Activated CD8-positive, alpha-beta memory T cell treated with anti-CD3 and anti-CD28 coated beads, Interleukin-2, amount 10 ng/mL, durations not matched to agents 7 days and 5 days (primary cell): ENCODE results near the gene SSX7. TPM values are rescaled to one million over a fixed set of nuclear protein-coding genes. Genes with fewer than 3 reads are reported as not detected.

ENCODE experiments used
- total RNA-seq, 2 experiments: library from RNA; stranded (reverse); gene quantifications; one replicate each; pipeline ENCODE4 v1.2.3, GENCODE V29; 2021

Gene SSX7
- total RNA-seq, 2 experiments from 2014 or later = not detected

Other genes with a start within 250 kb of the SSX7 start
- not detected for gene XAGE1A, start 159.1 kb downstream of the SSX7 start, total RNA-seq
- gene XAGE1B, start 137.8 kb downstream of the SSX7 start, total RNA-seq = not detected
- gene SSX2, start 52.3 kb upstream of the SSX7 start, total RNA-seq = not detected
- gene SSX2B, start 96.4 kb upstream of the SSX7 start, total RNA-seq = not detected
- not detected for gene SPANXN5, start 142.5 kb upstream of the SSX7 start, total RNA-seq
- gene XAGE5, start 156.4 kb upstream of the SSX7 start, total RNA-seq = not detected
- not detected for gene XAGE3, start 213.2 kb upstream of the SSX7 start, total RNA-seq
- 10 to 100 TPM; 13.3 to 20.2 TPM for gene FAM156B, start 242.4 kb upstream of the SSX7 start, total RNA-seq